Right atrium auricular region (tissue), 2 donors: ENCODE measurements around the gene TMEM132C. TPM values are rescaled to one million over a fixed set of nuclear protein-coding genes. Genes with fewer than 3 reads are reported as not detected.

Source experiments
- DNase-seq: peaks from one replicate; pipeline ENCODE4 v3.0.0-alpha.2; 2019; ENCODE audit warnings: low spot score
- H3K27ac ChIP-seq, 2 donors: fragments of 200-600 bp; sonication (generic); 1 replicate in 1 of 2; 2 replicates in 1 of 2; pipeline ENCODE4 v1.5.1; 2016 to 2019
- H3K27me3 ChIP-seq, 2 donors: fragments of 200-600 bp; sonication (generic); one replicate each; pipeline versions ENCODE4 v1.5.1 to v1.6.0; 2017 to 2019
- H3K36me3 ChIP-seq: fragments of 200-600 bp; sonication (generic); one replicate; pipeline ENCODE4 v1.5.1; 2016
- H3K4me1 ChIP-seq, 2 donors: fragments of 200-600 bp; sonication (generic); one replicate each; pipeline versions ENCODE4 v1.5.1 to v1.6.0; 2017 to 2019
- H3K4me3 ChIP-seq, 2 donors: fragments of 200-600 bp; sonication (generic); 1 replicate in 1 of 2; 2 replicates in 1 of 2; pipeline ENCODE4 v1.5.1; 2017 to 2019; ENCODE audit warnings: mild to moderate bottlenecking in 1 of 2, moderate library complexity in 1 of 2
- H3K9me3 ChIP-seq, 2 donors: fragments of 200-600 bp; sonication (generic); one replicate each; pipeline ENCODE4 v1.5.1; 2019
- CTCF ChIP-seq, 2 donors: fragments of 200-600 bp; sonication (generic); IDR thresholded peaks; one replicate each; pipeline ENCODE4 v1.5.1; 2019; ENCODE audit warnings: antibody characterized with exemption in 2 of 2
- total RNA-seq, 2 donors: library from RNA; depleted of rRNA; stranded (reverse); fragments of >200 nt; gene quantifications; one replicate each; pipeline ENCODE4 v1.1.0, GENCODE V29; 2016

The TMEM132C gene
- total RNA-seq, 2 donors from 2014 or later = 5.3 to 10.5 TPM

- H3K4me1 ChIP-seq = no peaks in the 10 kb centered on the region
- no peak for TF ChIP-seq CTCF (IDR thresholded peaks at IDR 0.05)
- H3K27ac ChIP-seq = no peak overlapping the region
- no peaks in the 10 kb centered on the region for H3K36me3 ChIP-seq
- H3K4me3 ChIP-seq = no peak overlapping the region
- no peaks in the 10 kb centered on the region for H3K27me3 ChIP-seq
- no peaks in the 10 kb centered on the region for H3K9me3 ChIP-seq
- no peak for DNase-seq
Observed at GRCh38 chr12:128394137-128394536, 127.2 kb downstream of the TMEM132C start.

DNA sequence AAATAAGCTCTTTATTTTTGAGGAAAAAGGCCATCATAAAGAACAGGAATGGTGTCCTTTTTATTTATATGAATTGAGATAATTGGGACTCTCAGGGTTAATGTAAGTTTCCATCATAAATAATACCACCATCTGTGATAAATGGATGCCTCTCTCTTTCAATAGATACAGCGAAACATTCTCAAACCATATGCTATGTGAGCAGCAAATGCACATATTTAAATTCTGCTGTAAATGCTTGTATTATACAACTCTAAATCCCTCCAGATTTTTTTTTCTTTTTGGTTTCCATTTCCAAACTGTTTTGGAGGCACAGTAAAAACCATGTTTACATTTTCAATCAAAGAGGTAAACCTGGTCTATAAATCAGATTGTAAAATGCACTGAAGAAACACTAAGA lies 132.3 kb downstream of the TMEM132C start:
- Histone ChIP-seq H3K4me1 (no peaks in the 10 kb centered on the region), H3K4me3 (no peak overlapping the region), H3K27me3 (no peaks in the 10 kb centered on the region), H3K36me3 (no peaks in the 10 kb centered on the region), H3K27ac (no peak overlapping the region), H3K9me3 (no peaks in the 10 kb centered on the region)
- no peak for DNase-seq
- no peak for TF ChIP-seq CTCF (IDR thresholded peaks at IDR 0.05)

DNA sequence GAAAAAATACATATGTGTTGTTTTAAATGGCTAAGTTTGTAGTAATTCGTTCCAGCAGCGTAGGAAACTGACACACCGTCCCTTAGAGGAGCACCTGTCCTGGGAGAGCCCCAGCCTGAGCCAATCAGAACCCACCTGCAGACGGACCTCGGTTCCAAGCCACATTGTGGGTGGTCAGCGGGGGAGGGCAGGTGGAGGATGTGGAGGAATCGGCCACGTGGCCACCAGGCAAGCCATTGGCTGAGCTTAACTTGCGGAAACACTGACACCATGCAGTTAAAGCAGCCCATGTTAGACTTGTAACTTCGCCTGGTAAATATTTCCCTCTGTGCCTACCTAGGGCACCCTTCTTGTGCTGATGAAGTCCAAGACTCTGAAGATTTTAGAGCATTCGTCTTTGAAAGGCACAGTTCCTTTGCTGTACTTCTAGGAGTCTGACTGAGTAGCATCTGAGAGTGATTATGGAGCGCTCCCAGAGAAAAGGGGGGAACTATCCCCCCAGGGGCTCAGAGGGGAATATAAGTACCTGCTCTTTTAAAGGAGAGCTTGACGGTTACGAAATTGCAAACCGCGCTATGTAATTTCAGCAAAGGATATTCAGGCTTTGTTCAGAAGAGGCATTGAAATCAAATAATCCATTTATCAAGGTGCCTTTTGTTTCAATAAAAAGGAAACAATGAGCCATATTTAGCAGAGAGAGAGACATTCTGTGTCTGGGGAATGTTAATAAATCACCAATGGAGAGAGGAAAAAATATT lies 135.7 kb downstream of the TMEM132C start:
- no peaks in the 10 kb centered on the region for H3K9me3 ChIP-seq
- H3K27me3 ChIP-seq = no peaks in the 10 kb centered on the region
- no peak for DNase-seq

DNA sequence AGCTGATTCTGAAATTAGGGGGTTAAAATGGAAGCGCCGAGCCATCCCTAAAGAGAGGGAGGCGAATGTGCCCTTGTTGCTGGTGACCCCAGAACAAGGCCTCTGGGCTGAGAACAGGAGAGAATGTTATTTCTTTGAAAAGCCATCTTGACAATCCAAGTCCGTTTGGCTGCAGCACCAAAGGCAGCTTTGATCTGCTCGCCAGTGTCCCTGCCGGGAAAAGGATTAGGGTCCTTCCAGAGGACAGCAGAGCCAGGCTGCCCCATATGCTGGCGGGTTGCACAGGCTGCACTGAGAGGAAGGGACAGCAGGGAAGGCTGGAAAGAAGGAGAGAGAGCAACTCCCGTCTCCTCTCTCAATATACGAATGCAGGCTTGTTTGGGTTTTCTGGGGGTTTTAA lies 141.7 kb downstream of the TMEM132C start:
- Histone ChIP-seq H3K4me1 (no peaks in the 10 kb centered on the region), H3K36me3 (no peaks in the 10 kb centered on the region), H3K27me3 (no peaks in the 10 kb centered on the region), H3K9me3 (no peaks in the 10 kb centered on the region), H3K4me3 (no peak overlapping the region), H3K27ac (no peak overlapping the region)
- TF ChIP-seq CTCF (IDR thresholded peaks at IDR 0.05) = no peak
- no peak for DNase-seq

More for the DNA sequence above, 135.7 kb downstream of the TMEM132C start:
- no peaks in the 10 kb centered on the region for H3K4me1 ChIP-seq
- no peak overlapping the region for H3K27ac ChIP-seq
- no peak for TF ChIP-seq CTCF (IDR thresholded peaks at IDR 0.05)
- H3K4me3 ChIP-seq = no peak overlapping the region
- no peaks in the 10 kb centered on the region for H3K36me3 ChIP-seq

DNA sequence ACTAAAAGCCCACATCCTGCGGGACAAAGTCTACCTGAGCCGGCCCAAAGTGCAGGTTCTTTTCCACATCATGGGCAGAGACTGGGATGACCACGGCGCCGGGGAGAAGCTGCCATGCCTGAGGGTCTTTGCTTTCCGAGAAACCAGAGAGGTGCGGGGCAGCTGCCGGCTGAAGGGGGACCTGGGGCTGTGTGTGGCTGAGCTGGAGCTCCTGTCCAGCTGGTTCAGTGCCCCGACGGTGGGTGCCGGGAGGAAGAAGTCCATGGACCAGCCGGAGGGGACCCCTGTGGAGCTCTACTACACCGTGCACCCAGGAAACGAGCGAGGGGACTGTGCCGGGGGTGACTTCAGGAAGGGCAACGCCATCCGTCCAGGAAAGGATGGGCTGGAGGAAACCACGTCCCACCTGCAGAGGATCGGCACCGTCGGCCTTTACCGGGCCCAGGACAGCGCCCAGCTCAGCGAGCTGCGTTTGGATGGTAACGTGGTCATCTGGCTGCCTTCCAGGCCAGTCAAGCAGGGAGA lies 148.1 kb downstream of the TMEM132C start:
- no peak for TF ChIP-seq CTCF (IDR thresholded peaks at IDR 0.05)
- no peak for DNase-seq
- no peaks in the 10 kb centered on the region for H3K9me3 ChIP-seq
- H3K27ac ChIP-seq = no peak overlapping the region
- H3K27me3 ChIP-seq = no peaks in the 10 kb centered on the region
- no peaks in the 10 kb centered on the region for H3K4me1 ChIP-seq
- no peak overlapping the region for H3K4me3 ChIP-seq
- no peaks in the 10 kb centered on the region for H3K36me3 ChIP-seq

DNA sequence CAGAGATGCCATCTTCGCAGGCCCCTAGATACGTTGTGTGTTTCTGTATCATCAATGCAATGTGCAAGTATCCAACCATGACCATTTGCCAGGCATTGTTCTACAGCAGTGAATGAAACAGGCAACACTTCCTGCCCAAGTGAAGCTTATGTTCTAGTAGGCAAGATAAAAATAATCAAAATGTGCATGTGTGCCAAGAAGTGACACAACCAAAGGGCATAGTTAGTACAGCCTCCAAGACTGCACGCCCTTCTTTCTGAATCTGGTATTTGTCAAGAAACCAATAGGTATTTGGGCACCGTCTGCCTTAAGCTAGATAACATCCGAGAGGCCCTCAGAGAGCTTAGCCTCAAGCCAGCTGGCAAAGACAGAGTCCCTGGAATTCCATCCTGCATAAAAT lies 152.0 kb downstream of the TMEM132C start:
- TF ChIP-seq CTCF (IDR thresholded peaks at IDR 0.05) = no peak
- Histone ChIP-seq H3K9me3 (no peaks in the 10 kb centered on the region), H3K4me3 (no peak overlapping the region), H3K36me3 (no peaks in the 10 kb centered on the region), H3K27ac (no peak overlapping the region), H3K27me3 (no peaks in the 10 kb centered on the region), H3K4me1 (no peaks in the 10 kb centered on the region)
- DNase-seq = no peak
